ENCODE measurements around the gene ACVR2B.

DNA sequence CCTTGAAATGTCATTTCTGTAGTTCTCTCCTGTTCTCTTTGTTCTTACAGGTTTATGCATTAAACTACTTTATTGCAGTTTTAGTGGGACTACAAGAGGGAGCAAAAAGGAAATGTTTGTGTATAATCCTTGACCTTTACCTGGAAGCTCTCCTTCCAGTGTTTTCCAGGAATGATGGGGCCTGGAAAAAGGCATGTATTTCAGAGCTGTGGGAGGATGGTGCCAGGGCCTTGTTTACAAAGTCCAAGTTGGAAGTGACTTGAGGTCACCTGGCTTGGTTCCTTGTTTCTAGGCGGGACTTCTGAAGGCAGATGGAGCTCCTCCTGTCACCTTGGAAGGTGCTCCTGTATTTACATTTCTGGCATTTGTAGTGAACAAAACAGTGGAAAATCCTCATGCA is 15.1 kb downstream of the ACVR2B start:
- TF ChIP-seq EZH2 (IDR thresholded peaks at IDR 0.05; ENCODE audit: borderline replicate concordance): no peak
- TF ChIP-seq EZH2phosphoT487 (IDR thresholded peaks at IDR 0.05; ENCODE audit: low read depth, severe bottlenecking, unreplicated experiment): no peak

Measured in hepatocyte (in vitro differentiated cells).